ENCODE data around the gene ZNF319.
"Not testable (repeated sequence)": the region's sequence is repeated elsewhere in the genome, so short reads cannot be mapped to it uniquely, and the experiment has no call there.

ZNF319 gene

DNA sequence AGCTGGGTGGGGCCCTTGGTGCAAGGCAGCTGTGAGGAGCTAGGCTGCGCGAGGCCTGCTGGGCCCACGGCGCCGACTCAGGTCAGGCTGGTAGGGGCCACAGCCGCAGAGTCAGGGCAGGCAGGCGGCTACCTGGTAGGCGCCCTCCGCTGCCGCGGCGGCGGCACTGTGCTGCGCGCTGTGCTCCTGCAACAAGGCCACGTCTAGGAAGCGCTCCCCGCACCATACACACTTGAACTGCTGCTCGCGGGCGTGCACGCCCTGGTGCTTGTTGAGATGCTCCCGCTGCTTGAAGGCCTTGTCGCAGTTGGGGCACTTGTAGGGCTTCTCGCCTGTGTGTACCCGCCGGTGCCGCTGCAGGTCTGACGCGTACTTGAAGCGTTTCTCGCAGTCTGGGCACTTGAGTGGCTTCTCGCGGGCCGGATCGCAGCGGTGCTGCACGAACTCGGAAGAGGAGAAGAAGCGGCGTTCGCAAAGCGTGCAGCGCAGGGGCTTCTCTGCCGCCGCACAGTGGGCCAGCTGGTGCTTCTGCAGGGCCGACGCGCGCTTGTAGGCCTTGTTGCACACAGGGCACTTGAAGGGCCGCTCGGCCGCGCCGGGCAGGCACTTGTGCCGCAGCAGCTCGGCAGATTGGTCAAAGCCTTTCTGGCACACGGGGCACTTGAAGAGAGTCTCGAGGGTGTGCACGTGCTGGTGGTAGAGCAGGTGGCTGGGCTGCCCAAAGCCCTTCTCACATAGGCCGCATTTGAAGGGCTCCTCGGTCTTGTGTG lies 3.9 kb downstream of the ZNF319 start:
- DNase-seq = no peak

DNA sequence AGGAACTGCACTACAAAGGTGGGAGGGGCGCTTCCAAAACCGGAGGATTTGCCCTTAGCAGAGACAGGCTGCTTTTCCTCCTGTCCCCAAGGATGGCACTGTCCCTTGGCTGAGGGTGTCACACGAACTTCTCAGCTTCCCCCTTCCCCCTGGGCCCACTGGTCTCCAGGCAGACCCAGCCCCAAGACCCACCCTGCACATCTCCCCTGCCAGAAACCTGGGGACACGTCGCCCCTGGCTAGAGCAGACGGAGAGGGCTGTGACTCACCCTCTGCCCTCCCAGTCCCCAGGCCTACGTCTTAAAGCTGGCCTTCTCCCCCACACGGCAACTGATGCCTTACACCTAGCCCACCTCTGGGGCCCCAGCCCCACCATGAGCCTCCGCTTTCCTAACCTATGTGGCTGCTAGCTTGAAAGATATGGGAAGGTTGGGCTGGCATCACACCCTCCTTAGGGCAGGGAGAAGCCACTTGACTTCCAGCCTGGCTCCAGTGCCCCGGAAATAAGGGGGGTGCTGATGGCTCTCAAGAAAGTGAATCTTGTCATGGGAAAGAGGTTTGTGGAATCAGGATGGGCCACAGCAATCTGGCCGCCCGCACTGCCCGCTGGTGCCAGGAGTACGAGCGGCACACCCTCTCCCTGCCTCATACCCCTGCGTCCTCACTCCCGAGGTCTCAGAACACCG lies 4.6 kb downstream of the ZNF319 start:
- no peak for DNase-seq

DNA sequence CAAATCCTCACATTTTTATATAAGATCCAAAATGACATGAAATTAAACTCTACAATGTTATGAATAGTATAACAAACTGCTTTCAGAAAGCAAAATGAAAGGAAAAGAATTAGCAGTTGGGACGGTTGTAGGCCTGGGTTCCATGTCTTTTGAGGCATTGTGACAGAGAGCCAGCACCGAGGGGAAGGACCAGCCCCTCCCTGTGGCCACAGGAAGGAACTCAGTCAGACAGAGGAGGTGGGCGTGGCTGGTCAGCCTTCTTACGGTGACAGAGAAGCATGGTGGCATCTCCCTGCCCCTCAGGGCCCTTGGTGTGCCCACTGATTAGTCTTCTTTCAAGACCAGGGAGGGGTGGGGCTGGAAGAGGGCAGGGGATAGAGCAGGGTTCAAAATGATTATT lies 5.7 kb downstream of the ZNF319 start:
- no peak for DNase-seq

GRCh38 chr16:57994361-57994760 lies 6.1 kb downstream of the ZNF319 start:
- DNase-seq = no peak

GRCh38 chr16:57993897-57994296 lies 6.6 kb downstream of the ZNF319 start:
- no peak for DNase-seq

GRCh38 chr16:57993438-57993837 lies 7.0 kb downstream of the ZNF319 start:
- no peak for DNase-seq

DNA sequence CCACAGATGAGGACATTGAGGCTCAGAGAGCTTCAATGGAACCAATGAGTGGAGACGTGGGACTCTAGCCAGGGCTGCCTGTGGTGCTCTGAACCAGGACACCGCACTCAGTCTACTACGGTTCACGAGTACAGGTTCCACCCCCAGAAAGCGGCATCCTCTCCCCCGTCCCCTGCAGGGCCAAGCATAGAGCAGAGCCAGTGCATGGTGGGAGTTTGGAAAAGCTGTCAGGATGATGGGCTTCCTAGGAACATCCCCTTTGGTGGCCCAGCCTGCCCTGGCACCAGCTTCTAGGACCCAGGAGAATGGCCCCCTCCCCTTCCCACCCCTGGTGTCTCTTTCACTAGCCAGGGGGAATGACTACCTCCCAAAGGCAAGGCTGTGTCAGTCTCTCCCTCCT lies 8.4 kb downstream of the ZNF319 start:
- DNase-seq = no peak

GRCh38 chr16:57991551-57992059 lies 8.9 kb downstream of the ZNF319 start:
- no peak for DNase-seq

DNA sequence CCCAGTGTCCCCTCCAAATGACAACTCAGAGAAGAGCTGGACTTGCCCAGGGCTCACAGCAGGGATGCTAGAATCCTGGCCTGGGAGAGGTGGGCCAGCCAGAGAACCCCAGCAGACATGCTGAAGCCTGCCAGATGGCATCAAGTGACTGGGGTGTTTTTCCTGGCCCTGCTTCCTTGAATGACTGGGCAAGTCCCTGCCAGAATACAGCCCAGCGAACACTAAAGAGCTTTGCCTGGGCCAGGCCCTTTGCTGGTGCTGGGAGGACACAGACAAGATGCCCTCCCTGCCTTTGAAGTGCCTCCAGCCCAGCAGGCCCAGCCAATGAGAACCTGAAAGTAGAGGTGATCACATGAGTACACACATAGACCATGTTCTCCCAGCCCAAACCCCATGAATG lies 11.5 kb downstream of the ZNF319 start:
- no peak for DNase-seq

GRCh38 chr16:57987441-57988177 lies 12.9 kb downstream of the ZNF319 start:
- DNase-seq = no peak

- no peak for DNase-seq
Measured at GRCh38 chr16:57986196-57986595, 14.3 kb downstream of the ZNF319 start.

GRCh38 chr16:57985204-57986181 lies 15.0 kb downstream of the ZNF319 start:
- DNase-seq = no peak

DNA sequence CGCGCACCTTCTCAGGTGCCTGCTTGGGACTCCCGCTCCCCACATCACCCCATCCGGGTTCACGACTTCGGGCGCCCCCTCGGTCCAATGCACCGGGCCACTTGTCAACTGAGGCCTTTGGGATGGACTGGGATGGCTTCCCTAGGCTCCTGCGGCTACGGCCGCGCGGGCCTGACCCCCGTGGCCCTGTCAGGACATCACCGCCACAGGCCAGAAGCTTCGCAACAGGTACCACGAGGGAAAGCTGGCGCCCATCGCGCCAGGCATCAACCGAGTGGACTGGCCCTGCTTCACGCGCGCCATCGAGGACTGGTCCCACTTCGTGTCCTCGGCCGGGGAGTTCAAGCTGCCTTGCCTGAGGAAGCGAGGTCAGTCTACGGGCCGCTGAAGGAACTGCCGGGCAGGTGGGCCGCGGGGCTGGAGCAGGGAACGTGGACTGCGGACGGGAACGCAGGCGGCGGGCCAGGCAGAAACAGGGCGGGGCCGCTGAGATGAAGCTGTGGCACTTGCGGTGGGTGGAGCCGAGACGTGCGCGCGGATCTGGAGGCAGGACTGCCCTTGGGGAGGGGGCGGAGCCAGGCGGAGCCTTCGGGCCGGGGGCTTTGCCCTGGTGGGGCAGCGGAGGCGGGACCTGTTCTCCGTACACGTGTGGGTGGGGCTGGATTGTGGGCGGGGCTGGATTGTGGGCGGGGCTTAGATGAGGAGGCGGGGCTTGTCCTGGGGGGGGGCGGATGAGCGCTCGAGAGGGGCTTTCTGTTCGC lies 15.8 kb downstream of the ZNF319 start:
- peak; percentile 89 to 95 for DNase-seq

DNA sequence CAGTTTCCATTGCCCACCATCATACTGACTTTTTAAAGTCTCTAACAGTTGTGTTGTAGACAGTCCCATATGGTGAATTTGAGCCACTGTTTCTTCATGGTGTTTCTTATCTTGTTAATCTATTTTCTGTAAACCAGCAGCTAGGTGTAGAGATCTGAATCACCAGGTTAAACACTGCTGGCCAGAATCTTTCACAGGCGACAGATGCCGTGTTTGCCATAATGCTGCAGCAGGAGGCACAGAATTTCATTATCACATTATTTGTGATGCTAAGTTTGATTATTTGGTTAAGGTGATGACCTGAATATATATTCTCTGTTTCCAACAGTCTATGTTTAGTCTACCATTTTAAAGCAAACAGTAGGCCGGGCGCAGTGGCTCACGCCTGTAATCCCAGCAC lies 18.1 kb downstream of the ZNF319 start:
- DNase-seq = no peak

- DNase-seq = no peak
Measured at GRCh38 chr16:57981636-57982035, 18.8 kb downstream of the ZNF319 start.

DNA sequence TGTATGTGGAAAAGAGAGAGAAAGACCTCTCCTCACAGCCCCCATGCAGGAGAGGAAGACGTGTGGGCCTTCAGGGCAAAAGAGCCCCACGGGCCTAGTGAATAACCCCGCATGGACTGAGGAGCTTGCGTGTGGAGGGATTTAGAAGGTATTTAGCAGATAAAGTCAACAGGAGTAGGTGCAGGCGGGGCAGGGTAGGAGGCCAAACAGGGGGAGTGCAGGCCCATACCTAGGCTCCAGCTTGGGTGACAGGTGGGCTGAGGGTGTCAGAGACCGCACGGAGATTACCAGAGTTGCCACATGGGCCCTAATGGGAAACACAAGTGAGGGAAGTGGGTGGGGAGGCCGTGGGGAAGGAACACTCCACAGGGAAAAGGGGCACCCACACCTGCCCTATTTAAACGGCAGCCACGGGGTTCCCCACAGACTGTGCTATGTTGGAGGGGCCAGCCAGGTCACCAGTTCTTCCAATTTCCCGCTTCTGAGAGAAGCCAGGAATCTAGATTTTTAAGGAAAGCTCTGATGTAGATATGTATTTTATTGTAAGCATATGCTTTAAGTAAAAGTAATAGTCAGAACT lies 21.4 kb downstream of the ZNF319 start:
- no peak for DNase-seq

DNA sequence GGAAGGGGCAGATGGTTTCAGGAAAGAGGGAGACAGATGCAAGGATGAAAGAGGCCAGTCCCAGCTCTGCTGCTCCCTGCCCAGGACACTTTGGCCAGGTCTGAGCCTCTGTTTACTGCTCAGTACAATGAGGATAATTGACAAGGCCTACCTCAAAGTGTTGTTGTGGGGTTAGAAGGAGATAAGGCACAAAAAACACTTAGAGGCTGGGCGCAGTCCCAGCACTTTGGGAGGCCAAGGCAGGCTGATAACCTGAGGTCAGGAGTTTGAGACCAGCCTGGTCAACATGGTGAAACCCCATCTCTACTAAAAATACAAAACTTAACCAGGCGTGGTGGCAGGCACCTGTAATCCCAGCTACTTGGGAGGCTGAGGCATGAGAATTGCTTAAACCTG lies 22.4 kb downstream of the ZNF319 start:
- DNase-seq = not testable (repeated sequence)

DNA sequence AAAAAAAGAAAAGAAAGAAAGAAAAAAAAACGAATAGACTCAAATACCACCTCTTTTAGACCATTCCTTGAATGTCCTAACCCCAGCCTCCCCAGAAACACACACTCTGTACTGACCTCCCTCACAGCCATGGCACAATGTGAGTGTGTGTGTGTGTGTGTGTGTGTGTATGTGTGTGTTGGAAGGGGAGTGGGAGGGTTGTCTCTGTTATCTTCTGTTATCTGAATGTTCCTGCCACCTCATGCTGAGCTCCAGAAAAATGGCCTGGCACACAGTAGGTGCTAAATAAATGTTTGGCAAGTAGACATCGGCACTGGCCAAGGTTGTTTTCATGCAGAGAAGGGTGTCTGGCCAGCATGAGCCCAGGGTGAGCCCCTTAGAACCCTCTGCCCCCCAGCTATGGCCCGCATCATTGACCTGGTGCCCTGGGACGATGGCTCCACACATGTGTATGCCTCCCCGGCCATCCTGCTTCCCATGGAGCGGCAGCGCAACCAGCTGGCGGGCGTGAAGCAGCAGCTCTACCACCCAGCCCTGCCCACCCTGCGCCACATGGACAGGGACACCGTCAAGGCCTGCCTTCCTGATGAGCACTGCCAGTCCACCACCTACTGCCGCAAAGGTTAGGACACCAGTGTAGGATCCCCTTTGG lies 22.9 kb downstream of the ZNF319 start:
- no peak for DNase-seq

DNA sequence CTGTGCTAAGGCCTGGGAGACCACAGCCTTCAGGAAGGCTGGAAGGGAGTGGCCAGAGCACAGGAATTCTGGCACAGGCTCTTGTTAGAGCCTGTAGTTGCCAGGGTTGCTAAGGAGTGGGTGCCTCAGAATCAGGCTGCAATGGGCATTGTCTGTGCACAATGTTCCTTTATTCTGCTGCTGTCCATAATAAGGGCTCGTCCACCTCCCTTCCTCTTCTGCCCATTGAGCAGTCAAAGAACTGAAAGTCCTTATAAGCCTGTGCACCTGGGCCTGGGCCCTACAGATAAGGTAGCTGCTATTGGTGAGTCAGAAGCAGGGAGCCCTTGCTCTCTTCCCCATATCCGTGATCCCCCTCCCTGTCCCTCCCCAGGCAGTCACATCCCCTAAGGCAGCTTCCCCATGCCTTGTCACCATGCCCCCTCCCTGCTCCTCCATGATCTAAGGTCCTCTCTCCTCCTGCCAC lies 24.1 kb downstream of the ZNF319 start:
- DNase-seq = no peak

DNA sequence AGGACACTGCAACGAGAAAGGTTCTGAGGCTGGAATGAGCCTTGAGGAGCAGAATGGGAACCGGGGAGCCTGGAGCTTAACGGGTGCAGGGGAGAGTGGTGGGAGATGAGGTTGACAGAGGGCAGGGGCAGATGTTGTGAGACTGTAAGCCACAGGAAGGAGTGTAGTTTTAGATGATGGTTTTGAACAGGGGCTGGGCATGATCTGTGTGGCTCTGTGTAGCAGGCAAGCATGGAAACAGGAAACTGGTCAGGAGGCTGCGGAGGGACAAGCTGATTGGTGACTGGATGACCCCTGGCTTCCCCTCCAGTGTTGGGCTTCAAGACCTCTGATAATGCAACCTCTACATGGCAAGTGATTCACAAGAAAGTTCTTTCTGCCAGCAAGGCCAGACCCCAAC lies 28.2 kb downstream of the ZNF319 start:
- no peak for DNase-seq

GRCh38 chr16:57971848-57972247 lies 28.6 kb downstream of the ZNF319 start:
- DNase-seq = no peak
